Limb (tissue), 2 donors: ENCODE data around the gene ZFAND5.

Source experiments
- DNase-seq, 2 donors: peaks; one replicate each; pipeline ENCODE4 v3.0.0-alpha.2; 2016; ENCODE audit errors: extremely low spot score in 2 of 2

The ZFAND5 gene

GRCh38 chr9:72324974-72325373 is 40.0 kb downstream of the ZFAND5 start:
- no peak for DNase-seq

DNA sequence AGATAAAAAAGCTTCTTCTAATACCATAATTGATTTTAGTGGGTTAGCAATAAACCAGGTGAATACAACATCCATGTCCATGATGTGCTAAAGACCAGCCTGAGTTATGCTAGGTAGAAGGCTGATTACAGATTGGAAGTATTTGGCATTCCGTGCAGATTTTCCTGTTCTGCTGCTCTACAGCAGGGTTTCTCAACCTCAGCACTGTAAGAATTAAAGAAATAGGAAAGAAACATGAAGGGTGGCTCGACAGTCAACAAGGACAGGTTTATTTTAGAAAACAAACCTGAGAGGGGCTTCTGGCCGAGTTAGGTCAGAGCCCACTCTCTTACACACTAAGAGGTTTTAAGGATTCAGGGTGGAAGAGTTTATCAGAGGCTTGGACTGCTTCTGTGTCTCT is 42.3 kb downstream of the ZFAND5 start:
- DNase-seq = no peak

GRCh38 chr9:72322259-72322658 is 42.7 kb downstream of the ZFAND5 start:
- no peak for DNase-seq

- DNase-seq = peak; percentile 48 to 54
Measured at GRCh38 chr9:72315510-72316311, 49.3 kb downstream of the ZFAND5 start.

GRCh38 chr9:72315089-72315509 is 49.9 kb downstream of the ZFAND5 start:
- DNase-seq = peak; percentile 75

DNA sequence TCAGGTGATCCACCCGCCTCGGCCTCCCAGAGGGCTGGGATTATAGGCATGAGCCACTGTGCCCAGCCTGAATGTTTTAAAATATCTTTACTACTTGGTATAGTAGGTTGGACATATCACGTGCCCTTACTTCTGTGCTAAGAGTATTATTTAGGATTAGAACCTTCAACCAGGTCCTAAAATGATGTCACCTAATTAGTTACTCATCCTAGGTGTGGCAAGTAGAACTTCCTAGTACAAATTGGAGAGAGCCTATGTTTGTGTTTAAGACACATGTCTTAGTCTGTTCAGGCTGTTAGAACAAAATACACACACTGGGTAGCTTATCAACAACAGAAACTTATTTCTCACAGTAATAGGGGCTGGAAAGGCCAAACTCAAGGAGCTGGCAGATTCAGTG is 51.5 kb downstream of the ZFAND5 start:
- no peak for DNase-seq

DNA sequence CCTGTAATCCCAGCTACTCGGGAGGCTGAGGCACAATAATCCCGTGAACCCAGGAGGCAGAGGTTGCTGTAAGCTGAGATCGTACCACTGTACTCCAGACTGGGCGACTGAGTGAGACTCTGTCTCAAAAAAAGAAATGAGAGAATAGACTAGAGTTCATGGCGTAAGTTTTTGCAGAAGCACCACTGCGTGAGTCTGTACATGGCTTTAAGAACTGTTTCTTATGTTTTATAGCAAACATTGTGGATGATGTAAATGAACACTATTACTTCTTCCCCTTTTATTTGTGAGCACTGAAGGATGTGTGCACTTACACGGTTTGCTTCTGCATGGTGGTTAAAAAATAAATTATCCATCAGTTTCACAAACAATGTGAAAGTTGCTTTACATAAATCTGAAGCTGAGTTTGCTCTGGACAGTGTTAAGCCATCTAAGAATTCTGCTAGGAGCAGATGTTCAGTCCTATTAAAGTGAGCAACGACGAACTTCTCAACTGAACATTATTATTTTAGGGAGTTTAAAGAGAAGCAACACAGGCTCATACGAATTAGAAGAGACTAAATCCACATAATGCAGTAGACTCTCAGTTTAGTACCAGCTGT is 52.5 kb downstream of the ZFAND5 start:
- no peak for DNase-seq

DNA sequence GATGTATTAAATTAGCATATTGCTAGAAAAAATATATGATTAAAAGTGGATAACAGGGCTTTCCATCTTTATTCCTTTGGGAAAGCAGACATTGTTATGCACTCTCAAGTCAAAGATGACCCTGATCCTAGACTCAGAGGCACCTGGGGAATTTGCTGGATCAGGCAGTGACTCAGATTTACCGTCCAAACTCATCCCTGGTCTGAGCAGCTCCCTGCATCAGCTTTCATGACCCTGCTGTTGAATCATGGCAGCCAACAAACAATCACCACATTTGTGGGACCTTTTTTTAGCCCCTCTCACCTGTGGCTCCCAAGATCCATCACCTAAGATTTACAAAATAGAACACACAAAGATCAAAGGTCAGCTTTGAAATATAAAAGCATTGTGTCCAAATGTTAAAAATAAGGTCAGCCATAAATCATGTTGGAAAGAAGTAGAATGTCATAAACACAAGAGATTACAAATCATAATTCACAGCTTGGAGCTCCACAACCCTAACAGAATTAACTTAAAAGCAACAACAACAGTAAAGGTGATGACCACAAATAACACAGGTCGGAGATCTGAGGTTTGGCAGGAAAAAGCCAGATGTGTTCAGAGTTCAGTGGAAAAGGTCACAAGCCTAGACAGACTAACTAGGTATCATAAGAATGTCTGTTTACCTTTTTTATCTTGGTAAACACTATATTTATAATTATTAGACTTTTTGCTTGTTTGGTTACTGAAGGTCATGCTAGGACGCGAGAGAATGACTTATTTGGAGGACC is 55.5 kb downstream of the ZFAND5 start:
- DNase-seq = no peak

DNA sequence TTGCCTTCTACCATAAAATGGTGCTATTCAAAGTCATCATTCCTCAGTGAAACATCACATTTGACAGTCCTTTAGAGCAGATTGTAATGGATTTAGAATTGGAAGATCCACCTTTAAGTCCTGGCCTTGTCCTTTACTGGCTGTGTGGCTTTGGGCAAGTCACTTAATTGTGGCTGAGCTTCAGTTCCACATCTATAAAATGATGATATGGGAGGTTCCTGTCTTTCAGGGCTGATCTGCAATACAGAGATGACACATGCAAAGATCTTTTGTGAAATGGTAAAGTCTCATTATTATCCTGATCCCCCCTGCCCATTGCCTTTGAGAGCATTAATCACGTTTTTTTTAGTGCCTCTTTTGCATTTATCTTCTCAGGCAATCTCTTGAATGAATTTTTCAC is 58.2 kb downstream of the ZFAND5 start:
- DNase-seq = no peak

GRCh38 chr9:72305707-72306106 is 59.3 kb downstream of the ZFAND5 start:
- DNase-seq = no peak

- DNase-seq = peak; percentile 29 to 76
Measured at GRCh38 chr9:72305102-72305546, 59.9 kb downstream of the ZFAND5 start.

GRCh38 chr9:72304538-72304937 is 60.5 kb downstream of the ZFAND5 start:
- DNase-seq = no peak
